ENCODE data around the gene LRRC37B. TPM values are rescaled to one million over a fixed set of nuclear protein-coding genes. Genes with fewer than 3 reads are reported as not detected.
"Not testable (repeated sequence)": the region's sequence is repeated elsewhere in the genome, so short reads cannot be mapped to it uniquely, and the experiment has no call there.

The LRRC37B gene
- total and polyA plus RNA-seq, 4 donors: 1.5 to 5.9 (median 4.5) TPM

GRCh38 chr17:32064091-32064490, 56.9 kb downstream of the LRRC37B start:
- not testable (repeated sequence) for H3K4me1 ChIP-seq (ENCODE audit: control insufficient read depth in 4 of 4, insufficient read depth in 4 of 4, low read length in 3 of 4); H3K9ac ChIP-seq (ENCODE audit: low read depth in 1 of 2, low read length in 2 of 2); H3K4me3 ChIP-seq (ENCODE audit: low read depth in 1 of 3, low read length in 3 of 3); DNase-seq (ENCODE audit: low spot score); H3K27me3 ChIP-seq (ENCODE audit: control insufficient read depth in 4 of 4, insufficient read depth in 4 of 4, low read length in 3 of 4); H3K9me3 ChIP-seq (ENCODE audit: control insufficient read depth in 4 of 4, low read length in 3 of 4); H3K36me3 ChIP-seq (ENCODE audit: control insufficient read depth in 4 of 4, insufficient read depth in 3 of 4, low read depth in 1 of 4, low read length in 3 of 4); H3K27ac ChIP-seq (ENCODE audit: low read depth in 1 of 2, low read length in 2 of 2)
- 97% methylated on average over 2 of the region's 2 CpGs for WGBS

GRCh38 chr17:32066123-32066680, 59.0 kb downstream of the LRRC37B start:
- H3K27me3 ChIP-seq (ENCODE audit: control insufficient read depth in 4 of 4, insufficient read depth in 4 of 4, low read length in 3 of 4); H3K9ac ChIP-seq (ENCODE audit: low read depth in 1 of 2, low read length in 2 of 2); H3K36me3 ChIP-seq (ENCODE audit: control insufficient read depth in 4 of 4, insufficient read depth in 3 of 4, low read depth in 1 of 4, low read length in 3 of 4); H3K27ac ChIP-seq (ENCODE audit: low read depth in 1 of 2, low read length in 2 of 2); DNase-seq (ENCODE audit: low spot score); H3K4me1 ChIP-seq (ENCODE audit: control insufficient read depth in 4 of 4, insufficient read depth in 4 of 4, low read length in 3 of 4); H3K4me3 ChIP-seq (ENCODE audit: low read depth in 1 of 3, low read length in 3 of 3); H3K9me3 ChIP-seq (ENCODE audit: control insufficient read depth in 4 of 4, low read length in 3 of 4): not testable (repeated sequence)
- WGBS: 83% methylated on average over 8 of the region's 10 CpGs

- not testable (repeated sequence) for H3K9me3 ChIP-seq (ENCODE audit: control insufficient read depth in 4 of 4, low read length in 3 of 4); H3K4me1 ChIP-seq (ENCODE audit: control insufficient read depth in 4 of 4, insufficient read depth in 4 of 4, low read length in 3 of 4); H3K36me3 ChIP-seq (ENCODE audit: control insufficient read depth in 4 of 4, insufficient read depth in 3 of 4, low read depth in 1 of 4, low read length in 3 of 4); DNase-seq (ENCODE audit: low spot score); H3K27me3 ChIP-seq (ENCODE audit: control insufficient read depth in 4 of 4, insufficient read depth in 4 of 4, low read length in 3 of 4); H3K9ac ChIP-seq (ENCODE audit: low read depth in 1 of 2, low read length in 2 of 2); H3K27ac ChIP-seq (ENCODE audit: low read depth in 1 of 2, low read length in 2 of 2); H3K4me3 ChIP-seq (ENCODE audit: low read depth in 1 of 3, low read length in 3 of 3)
- 34% methylated on average over 25 of the region's 25 CpGs for WGBS
- TF ChIP-seq RAD21 (IDR thresholded peaks at IDR 0.05): peak; percentile 46 to 54
- TF ChIP-seq CTCF (IDR thresholded peaks at IDR 0.05; ENCODE audit: low read depth, low read length, missing input control): peak; percentile 23
Observed at GRCh38 chr17:32066863-32067642, 59.9 kb downstream of the LRRC37B start.

GRCh38 chr17:32069067-32069466, 61.9 kb downstream of the LRRC37B start:
- not testable (repeated sequence) for DNase-seq (ENCODE audit: low spot score); H3K27me3 ChIP-seq (ENCODE audit: control insufficient read depth in 4 of 4, insufficient read depth in 4 of 4, low read length in 3 of 4); H3K36me3 ChIP-seq (ENCODE audit: control insufficient read depth in 4 of 4, insufficient read depth in 3 of 4, low read depth in 1 of 4, low read length in 3 of 4); H3K27ac ChIP-seq (ENCODE audit: low read depth in 1 of 2, low read length in 2 of 2); H3K4me3 ChIP-seq (ENCODE audit: low read depth in 1 of 3, low read length in 3 of 3); H3K4me1 ChIP-seq (ENCODE audit: control insufficient read depth in 4 of 4, insufficient read depth in 4 of 4, low read length in 3 of 4); H3K9me3 ChIP-seq (ENCODE audit: control insufficient read depth in 4 of 4, low read length in 3 of 4); H3K9ac ChIP-seq (ENCODE audit: low read depth in 1 of 2, low read length in 2 of 2)
- WGBS: 71% methylated on average over 2 of the region's 2 CpGs

GRCh38 chr17:32071961-32072360, 64.8 kb downstream of the LRRC37B start:
- 56% methylated on average over 3 of the region's 4 CpGs for WGBS
- H3K9me3 ChIP-seq (ENCODE audit: control insufficient read depth in 4 of 4, low read length in 3 of 4); DNase-seq (ENCODE audit: low spot score); H3K4me1 ChIP-seq (ENCODE audit: control insufficient read depth in 4 of 4, insufficient read depth in 4 of 4, low read length in 3 of 4); H3K27me3 ChIP-seq (ENCODE audit: control insufficient read depth in 4 of 4, insufficient read depth in 4 of 4, low read length in 3 of 4); H3K9ac ChIP-seq (ENCODE audit: low read depth in 1 of 2, low read length in 2 of 2); H3K27ac ChIP-seq (ENCODE audit: low read depth in 1 of 2, low read length in 2 of 2); H3K36me3 ChIP-seq (ENCODE audit: control insufficient read depth in 4 of 4, insufficient read depth in 3 of 4, low read depth in 1 of 4, low read length in 3 of 4); H3K4me3 ChIP-seq (ENCODE audit: low read depth in 1 of 3, low read length in 3 of 3): not testable (repeated sequence)

GRCh38 chr17:32073131-32073530, 65.9 kb downstream of the LRRC37B start:
- WGBS: 95% methylated on average over 3 of the region's 4 CpGs
- H3K9ac ChIP-seq (ENCODE audit: low read depth in 1 of 2, low read length in 2 of 2); H3K4me3 ChIP-seq (ENCODE audit: low read depth in 1 of 3, low read length in 3 of 3); H3K36me3 ChIP-seq (ENCODE audit: control insufficient read depth in 4 of 4, insufficient read depth in 3 of 4, low read depth in 1 of 4, low read length in 3 of 4); H3K27ac ChIP-seq (ENCODE audit: low read depth in 1 of 2, low read length in 2 of 2); DNase-seq (ENCODE audit: low spot score); H3K9me3 ChIP-seq (ENCODE audit: control insufficient read depth in 4 of 4, low read length in 3 of 4); H3K27me3 ChIP-seq (ENCODE audit: control insufficient read depth in 4 of 4, insufficient read depth in 4 of 4, low read length in 3 of 4); H3K4me1 ChIP-seq (ENCODE audit: control insufficient read depth in 4 of 4, insufficient read depth in 4 of 4, low read length in 3 of 4): not testable (repeated sequence)

GRCh38 chr17:32079753-32080152, 72.6 kb downstream of the LRRC37B start:
- not testable (repeated sequence) for H3K27me3 ChIP-seq (ENCODE audit: control insufficient read depth in 4 of 4, insufficient read depth in 4 of 4, low read length in 3 of 4); DNase-seq (ENCODE audit: low spot score); H3K27ac ChIP-seq (ENCODE audit: low read depth in 1 of 2, low read length in 2 of 2); H3K9me3 ChIP-seq (ENCODE audit: control insufficient read depth in 4 of 4, low read length in 3 of 4); H3K4me3 ChIP-seq (ENCODE audit: low read depth in 1 of 3, low read length in 3 of 3); H3K4me1 ChIP-seq (ENCODE audit: control insufficient read depth in 4 of 4, insufficient read depth in 4 of 4, low read length in 3 of 4); H3K9ac ChIP-seq (ENCODE audit: low read depth in 1 of 2, low read length in 2 of 2); H3K36me3 ChIP-seq (ENCODE audit: control insufficient read depth in 4 of 4, insufficient read depth in 3 of 4, low read depth in 1 of 4, low read length in 3 of 4)
- WGBS: 14% methylated on average over 10 of the region's 10 CpGs
